HuH-7.5 (cell line): ENCODE results near the gene ZNF646.

Experiments used
- DNase-seq: peaks from one replicate; pipeline ENCODE4 v3.0.0; 2011; ENCODE audit warnings: low spot score

Gene ZNF646

GRCh38 chr16:31064882-31065461, 9.2 kb upstream of the ZNF646 start:
- no peak for DNase-seq

GRCh38 chr16:31067342-31067741, 6.9 kb upstream of the ZNF646 start:
- DNase-seq = no peak

GRCh38 chr16:31071861-31072260, 2.4 kb upstream of the ZNF646 start:
- no peak for DNase-seq

GRCh38 chr16:31072540-31073141, 1.6 kb upstream of the ZNF646 start:
- peak; percentile 56 for DNase-seq

GRCh38 chr16:31073142-31073969, 866 bp upstream of the ZNF646 start:
- peak; percentile 94 for DNase-seq

- no peak for DNase-seq
Measured at GRCh38 chr16:31074814-31075183, 577 bp downstream of the ZNF646 start.

GRCh38 chr16:31076319-31076718, 2.1 kb downstream of the ZNF646 start:
- no peak for DNase-seq

GRCh38 chr16:31077024-31077423, 2.8 kb downstream of the ZNF646 start:
- DNase-seq = no peak

- no peak for DNase-seq
Measured at GRCh38 chr16:31077592-31078396, 3.6 kb downstream of the ZNF646 start.

- DNase-seq = no peak
Measured at GRCh38 chr16:31078597-31079341, 4.5 kb downstream of the ZNF646 start.

GRCh38 chr16:31079342-31079944, 5.2 kb downstream of the ZNF646 start:
- DNase-seq = no peak

GRCh38 chr16:31080035-31080629, 5.9 kb downstream of the ZNF646 start:
- no peak for DNase-seq

- DNase-seq = no peak
Measured at GRCh38 chr16:31080756-31081419, 6.7 kb downstream of the ZNF646 start.

- DNase-seq = no peak
Measured at GRCh38 chr16:31081428-31082351, 7.5 kb downstream of the ZNF646 start.

- no peak for DNase-seq
Measured at GRCh38 chr16:31082368-31083045, 8.3 kb downstream of the ZNF646 start.

- no peak for DNase-seq
Measured at GRCh38 chr16:31083081-31083480, 8.9 kb downstream of the ZNF646 start.

- DNase-seq = no peak
Measured at GRCh38 chr16:31083556-31083955, 9.3 kb downstream of the ZNF646 start.

- DNase-seq = no peak
Measured at GRCh38 chr16:31083981-31084380, 9.8 kb downstream of the ZNF646 start.
